Stimulated activated CD4-positive, alpha-beta T cell treated with anti-CD3 and anti-CD28 coated beads, Interleukin-2, amount 100 ng/mL, for 48 hours (primary cell): Measurements from ENCODE around the gene NME1.

Experiments used
- DNase-seq, 2 donors: peaks; one replicate each; pipeline ENCODE4 v3.0.0-alpha.2; 2020

Gene NME1

GRCh38 chr17:51197754-51198153 lies 44.4 kb downstream of the NME1 start:
- no peak for DNase-seq

- no peak for DNase-seq
Observed at GRCh38 chr17:51200295-51200694, 46.9 kb downstream of the NME1 start.

- no peak for DNase-seq
Observed at GRCh38 chr17:51200846-51201245, 47.5 kb downstream of the NME1 start.

- DNase-seq = no peak
Observed at GRCh38 chr17:51203838-51204237, 50.5 kb downstream of the NME1 start.
